Activated CD8-positive, alpha-beta memory T cell treated with anti-CD3 and anti-CD28 coated beads for 36 hours (primary cell): ENCODE measurements around the gene PLA2G4E. TPM values are rescaled to one million over a fixed set of nuclear protein-coding genes. Genes with fewer than 3 reads are reported as not detected.

Source experiments
- CTCF ChIA-PET: fragments of 350-600 bp; sonication (Branson Sonifier 250); formaldehyde crosslinking; loops from one replicate; lab custom pipeline; 2021; ENCODE audit warnings: antibody characterized with exemption; lab: Charles Lee
- POLR2A ChIA-PET: fragments of 350-600 bp; sonication (Branson Sonifier 250); formaldehyde crosslinking; loops from one replicate; lab custom pipeline; 2021; ENCODE audit warnings: antibody characterized with exemption; lab: Charles Lee
- total RNA-seq, 2 experiments: library from RNA; stranded (reverse); gene quantifications; one replicate each; pipeline ENCODE4 v1.2.3, GENCODE V29; 2021

The PLA2G4E gene
- total RNA-seq, 2 experiments from 2014 or later = not detected

DNA sequence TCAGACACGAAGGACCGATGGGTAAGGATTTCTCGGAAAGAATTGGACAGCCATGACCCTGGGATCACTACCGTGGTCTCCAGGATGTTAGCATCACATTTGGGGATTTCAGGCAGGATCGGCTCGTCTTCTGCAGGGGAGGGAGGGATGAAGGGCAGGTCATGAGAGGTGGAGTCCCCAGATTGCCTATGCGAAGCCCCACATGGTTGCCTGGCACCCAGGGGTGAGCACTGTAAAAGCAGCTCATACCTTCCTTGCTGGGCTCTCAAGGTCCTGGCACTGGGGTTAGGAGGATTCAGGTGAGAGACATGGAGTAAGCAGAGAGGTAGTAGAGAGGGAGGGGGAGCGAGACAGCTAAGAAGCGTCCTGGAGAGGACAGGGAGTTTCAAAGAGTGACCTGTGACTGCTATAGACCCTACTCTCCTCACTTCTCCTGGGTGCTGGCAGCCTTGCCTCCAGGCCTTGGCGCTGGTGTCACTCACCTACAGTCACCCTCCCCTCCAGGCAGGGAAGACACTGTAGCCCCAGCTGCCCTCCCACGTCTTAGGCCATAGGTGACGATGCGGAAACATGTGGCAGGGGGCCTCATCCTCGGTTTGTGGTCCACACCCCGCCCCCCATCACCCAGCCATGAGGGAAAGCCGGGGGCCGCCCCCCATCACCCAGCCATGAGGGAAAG, 33.5 kb downstream of the PLA2G4E start:
- POLR2A ChIA-PET = no interaction called here

DNA sequence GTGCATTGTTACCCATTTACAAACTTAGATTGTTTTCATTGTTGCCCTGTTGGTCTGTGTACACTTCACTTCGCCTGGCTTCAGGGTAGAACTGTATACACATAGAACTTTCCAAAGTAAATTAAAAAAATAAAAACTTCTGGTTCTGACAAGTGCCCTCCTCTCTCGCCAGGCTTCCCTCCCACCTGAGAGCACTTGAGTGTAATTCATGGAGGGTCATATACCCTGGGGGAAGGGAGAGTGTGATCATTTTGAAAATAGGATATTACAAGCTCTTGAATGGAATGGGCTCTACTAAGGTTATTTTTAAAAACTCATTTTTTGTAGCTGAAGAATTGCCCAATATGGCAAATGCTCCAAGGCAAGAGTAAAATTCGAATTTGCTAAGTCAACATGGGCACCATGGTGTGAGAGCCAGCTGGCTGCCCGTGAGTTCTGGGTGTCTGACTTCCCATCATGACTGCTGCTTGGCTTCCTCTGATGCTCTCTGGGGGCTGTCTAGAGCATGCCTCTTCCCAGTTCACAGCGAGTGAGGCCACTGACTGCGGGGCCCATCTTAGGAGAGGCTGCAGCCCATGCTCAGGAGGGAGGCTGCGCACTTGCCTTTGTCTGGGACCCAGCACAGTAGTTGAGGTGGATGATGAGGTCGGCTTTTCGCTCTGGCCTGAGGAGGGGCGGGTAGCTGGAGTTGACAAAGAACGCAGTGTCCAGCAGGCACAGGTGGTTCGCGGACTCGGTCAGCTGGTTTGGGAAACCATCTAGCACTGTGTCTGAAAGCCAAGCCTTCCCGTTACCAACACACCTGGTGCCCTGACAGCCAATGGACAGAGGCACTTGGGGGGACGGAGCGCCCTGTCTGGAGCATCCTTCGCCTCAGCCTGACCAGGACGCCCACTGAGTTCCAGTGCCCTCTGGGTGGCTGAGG, 35.3 kb downstream of the PLA2G4E start:
- ChIA-PET CTCF (interaction anchor here (0.9 to 1.5 kb wide), 2 partner anchors 72 to 99 kb away, joined by 3 to 8 read pairs; no protein-coding TSS in a partner anchor), POLR2A (no interaction called here)

More for the DNA sequence above, 33.5 kb downstream of the PLA2G4E start:
- CTCF ChIA-PET = interaction anchor here (1.9 to 3.8 kb wide), 2 partner anchors 75 to 97 kb away, joined by 6 to 29 read pairs; no protein-coding TSS in a partner anchor

DNA sequence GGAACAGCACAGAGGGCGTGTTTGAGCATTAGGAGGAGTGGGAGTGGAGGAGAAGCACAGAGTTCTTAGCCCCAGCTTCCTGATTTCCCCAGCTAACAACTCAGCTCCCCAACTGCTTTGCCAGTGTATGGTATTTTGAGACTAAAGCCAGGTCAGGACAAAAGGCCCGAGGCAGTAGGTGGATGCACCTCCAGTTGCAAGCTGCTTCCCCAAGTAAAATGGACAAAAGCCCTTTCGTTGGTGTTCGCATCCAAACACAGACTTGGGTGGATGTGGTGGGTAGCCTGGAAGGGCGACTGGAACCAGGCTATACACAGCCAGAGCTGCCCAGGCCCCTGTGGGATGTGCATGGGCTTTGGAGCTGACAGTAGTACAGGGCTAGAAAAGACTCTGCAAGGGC, 36.2 kb downstream of the PLA2G4E start:
- ChIA-PET CTCF (interaction anchor here (1.5 to 1.6 kb wide), 2 partner anchors 12 to 100 kb away, joined by 6 to 8 read pairs; partner anchors contain the start of gene EHD4), POLR2A (interaction anchor here (1.2 kb wide), 1 partner anchor 13 kb away, joined by 3 read pairs; the partner anchor contains the start of gene EHD4)

DNA sequence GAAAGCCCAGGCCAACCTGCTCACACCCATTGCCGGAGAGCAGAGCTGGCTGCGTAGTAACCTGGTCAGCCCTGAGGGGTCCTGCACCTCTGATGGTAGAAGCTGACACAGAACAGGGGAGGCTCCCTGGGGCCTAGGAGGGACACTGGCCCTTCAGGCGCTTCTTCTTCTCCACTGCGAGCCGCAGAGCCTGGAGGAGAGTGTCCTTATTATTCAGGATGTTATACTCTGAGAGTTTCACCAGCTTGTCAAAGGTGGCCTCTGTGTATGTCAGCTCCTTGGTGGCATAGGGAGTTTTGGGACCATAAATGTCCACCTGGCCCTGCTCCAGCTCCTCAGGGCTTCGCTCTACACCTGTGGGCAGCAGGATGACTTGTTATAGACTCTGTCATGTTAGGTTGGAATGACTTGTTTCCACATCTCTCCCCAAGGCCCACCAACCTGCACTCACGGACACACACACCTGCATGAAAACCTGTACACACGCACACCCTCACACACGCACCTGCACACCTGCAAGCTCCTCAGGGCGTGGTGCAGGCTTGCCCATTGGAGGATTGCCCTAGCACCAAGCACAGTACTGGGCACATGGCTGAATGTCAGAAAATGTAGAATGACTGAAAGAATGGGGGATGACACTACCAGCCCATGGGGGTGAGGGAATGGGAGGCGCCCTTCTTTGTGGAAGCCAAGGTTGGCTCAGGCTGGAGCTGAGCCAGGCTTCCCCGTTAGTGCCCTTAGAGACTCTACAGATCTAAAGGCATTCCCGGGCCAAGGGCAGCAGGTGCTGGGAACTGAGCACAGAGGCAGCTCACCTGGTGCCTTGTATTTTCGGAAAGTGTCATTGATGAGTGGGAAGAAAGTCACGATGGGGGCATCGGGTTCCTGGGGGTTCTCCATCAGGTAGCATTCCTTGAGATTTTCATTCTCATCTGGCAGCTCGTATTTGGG, 36.9 kb downstream of the PLA2G4E start:
- POLR2A ChIA-PET = interaction anchor here (1.2 kb wide), 1 partner anchor 12 kb away, joined by 3 read pairs; the partner anchor contains the start of gene EHD4

DNA sequence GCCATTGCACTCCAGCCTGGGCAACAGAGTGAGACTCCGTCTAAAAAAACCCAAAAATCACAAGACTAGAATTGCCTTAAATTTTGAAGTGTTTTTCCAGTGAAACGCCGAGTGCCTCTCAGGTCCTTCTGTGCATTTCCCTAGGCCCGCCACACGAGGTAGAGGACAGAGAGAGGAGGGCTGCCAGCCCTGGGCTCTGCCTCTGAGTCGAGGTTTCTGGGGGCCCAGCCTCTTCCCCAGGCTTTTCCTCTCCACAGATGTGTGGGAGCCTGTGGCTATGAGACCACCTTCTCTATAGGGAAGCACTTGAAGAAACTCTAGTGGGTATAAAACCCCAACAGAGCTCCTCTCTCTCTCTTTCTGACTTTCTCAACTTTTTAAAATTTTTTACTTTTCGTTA, 37.6 kb downstream of the PLA2G4E start:
- CTCF ChIA-PET = interaction anchor here (1.2 to 1.6 kb wide), 2 partner anchors 11 to 20 kb away, joined by 4 to 6 read pairs; partner anchors contain the start of gene EHD4
- POLR2A ChIA-PET = no interaction called here

More for the DNA sequence above, 36.9 kb downstream of the PLA2G4E start:
- CTCF ChIA-PET = interaction anchor here (1.2 to 1.6 kb wide), 2 partner anchors 12 to 20 kb away, joined by 4 to 6 read pairs; partner anchors contain the start of gene EHD4

GRCh38 chr15:41982133-41982930, 38.5 kb downstream of the PLA2G4E start:
- POLR2A ChIA-PET = no interaction called here
- CTCF ChIA-PET = interaction anchor here (0.8 to 1.2 kb wide), 4 partner anchors 9 to 75 kb away, joined by 3 to 4 read pairs (median 4); no protein-coding TSS in a partner anchor

DNA sequence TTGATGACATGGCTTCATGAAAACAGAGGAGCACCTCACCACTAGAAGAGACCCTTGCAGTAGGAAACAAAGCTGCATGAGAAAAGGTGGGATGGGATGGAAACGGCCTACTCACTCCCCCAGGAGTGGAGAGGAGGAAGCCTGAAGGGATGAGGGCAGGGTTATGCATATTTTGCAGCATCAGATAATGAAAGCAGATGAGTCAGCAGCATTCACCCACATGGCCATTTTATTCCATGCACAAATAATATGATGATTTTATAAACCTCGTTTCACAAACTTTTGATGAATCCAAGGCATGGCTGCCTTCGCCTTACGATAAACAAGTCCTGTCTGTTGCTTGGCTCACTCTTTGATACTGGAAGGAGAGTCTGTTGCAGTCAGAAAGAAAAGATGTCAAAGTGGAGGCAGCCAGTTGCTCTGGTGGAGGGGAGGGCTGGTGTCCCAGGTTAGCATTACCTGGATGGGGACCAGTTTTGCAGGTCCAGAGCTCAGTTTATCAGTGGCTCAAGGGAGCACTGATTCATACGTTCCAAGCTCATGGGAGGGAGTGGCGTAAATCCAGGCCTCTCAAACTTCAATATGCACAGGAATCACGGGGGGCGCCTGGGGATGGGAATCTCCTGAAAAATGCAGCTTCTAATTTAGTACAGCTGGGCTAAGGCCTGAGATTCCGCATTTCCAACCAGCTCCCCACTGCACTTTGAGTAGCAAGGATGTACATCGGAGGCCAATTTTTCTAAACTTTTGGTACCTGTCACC, 39.3 kb downstream of the PLA2G4E start:
- CTCF ChIA-PET = interaction anchor here (0.8 to 1.1 kb wide), 3 partner anchors 8 to 75 kb away, joined by 3 to 4 read pairs (median 3); no protein-coding TSS in a partner anchor
- POLR2A ChIA-PET = interaction anchor here (1.2 kb wide), 1 partner anchor 9 kb away, joined by 3 read pairs; the partner anchor contains the start of gene EHD4

DNA sequence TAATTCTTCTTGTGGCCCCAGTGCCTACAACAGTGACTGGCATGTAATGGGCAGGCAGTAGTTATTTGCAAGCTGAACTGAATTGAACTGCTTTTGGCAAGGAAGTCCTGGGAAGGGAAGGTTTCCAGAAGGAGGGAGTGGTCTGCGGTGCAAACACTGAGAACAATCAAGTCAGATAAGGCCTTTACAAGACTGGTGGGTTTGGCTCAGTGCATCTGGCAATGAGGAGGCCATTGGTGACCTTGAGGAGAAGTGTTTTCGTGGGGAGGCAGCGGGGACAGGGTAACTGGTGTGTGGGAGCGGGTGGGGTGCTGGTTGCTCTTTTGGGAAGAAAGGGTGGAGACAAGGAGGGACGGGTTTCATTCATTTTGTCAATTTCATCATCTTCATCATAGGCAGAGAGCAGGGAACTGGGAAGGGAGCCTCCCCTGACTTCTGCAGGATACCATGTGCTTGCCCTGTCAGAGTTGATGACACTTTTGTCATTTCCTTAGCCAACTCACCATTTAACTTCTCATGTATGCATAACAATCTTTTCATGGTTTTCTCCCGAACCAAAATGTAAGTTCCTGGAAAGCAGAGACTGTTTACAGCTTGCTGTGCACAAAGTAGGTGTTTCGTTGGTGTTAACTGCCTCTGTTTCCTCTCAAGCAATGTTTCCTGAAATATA, 40.1 kb downstream of the PLA2G4E start:
- ChIA-PET POLR2A (interaction anchor here (1.2 kb wide), 1 partner anchor 8 kb away, joined by 3 read pairs; the partner anchor contains the start of gene EHD4), CTCF (no interaction called here)

DNA sequence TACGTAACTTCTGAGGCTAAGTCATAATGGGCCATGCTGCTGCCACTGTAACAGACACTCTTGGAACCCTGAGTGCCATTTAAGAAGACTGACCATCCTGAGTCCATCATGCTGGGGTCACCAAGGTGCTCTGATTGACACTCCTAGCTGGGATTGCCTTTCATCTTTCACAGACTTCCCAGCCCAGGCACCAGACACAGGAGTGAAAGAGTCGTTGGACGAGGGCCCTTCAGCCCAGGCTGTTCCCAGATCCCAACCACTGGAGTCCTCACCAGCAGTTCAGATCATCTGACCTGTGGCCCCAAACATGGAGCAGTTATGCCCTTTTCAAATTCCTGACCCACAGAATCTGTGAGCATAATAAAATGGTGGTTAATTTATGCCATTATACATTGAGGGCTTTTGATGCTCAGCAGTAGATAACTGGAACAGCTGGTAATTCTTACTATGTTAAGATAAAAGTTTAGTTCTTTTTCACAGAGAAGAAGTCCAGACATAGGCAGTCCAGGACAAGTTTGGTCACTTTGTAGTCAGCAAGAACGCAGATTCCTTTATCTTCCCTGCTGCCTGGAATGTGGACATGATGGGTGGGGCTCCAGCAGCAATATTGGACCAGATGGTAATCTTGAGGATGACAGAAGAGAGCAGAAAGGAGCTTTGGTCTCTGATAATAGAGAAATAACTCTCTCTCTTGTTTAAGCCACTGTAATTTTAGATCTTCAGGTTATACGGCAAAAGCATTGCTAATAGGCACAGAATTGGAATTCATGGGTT, 41.2 kb downstream of the PLA2G4E start:
- CTCF ChIA-PET = no interaction called here
- POLR2A ChIA-PET = no interaction called here

DNA sequence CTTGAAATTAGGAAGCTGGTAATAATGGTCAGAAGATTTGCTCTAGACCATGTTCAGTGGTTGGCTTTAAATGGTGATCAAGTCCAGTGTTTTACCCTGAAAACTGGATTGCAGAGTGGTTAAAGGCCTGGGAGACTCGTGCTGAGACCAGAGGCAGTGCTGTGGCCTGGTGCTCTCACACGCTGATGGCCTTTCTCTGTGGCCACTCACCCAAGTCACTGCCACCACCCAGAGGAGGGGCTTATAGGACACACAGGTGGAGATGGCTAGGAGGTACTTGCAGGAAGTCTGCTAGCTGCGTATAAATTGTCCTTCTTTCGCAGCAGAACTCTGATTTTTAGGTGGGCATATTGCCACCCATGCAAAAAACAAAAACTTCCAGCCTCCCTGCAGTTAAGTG, 42.3 kb downstream of the PLA2G4E start:
- POLR2A ChIA-PET = no interaction called here
- CTCF ChIA-PET = interaction anchor here (0.5 to 1.4 kb wide), 2 partner anchors 11 to 358 kb away, joined by 3 to 4 read pairs; no protein-coding TSS in a partner anchor

DNA sequence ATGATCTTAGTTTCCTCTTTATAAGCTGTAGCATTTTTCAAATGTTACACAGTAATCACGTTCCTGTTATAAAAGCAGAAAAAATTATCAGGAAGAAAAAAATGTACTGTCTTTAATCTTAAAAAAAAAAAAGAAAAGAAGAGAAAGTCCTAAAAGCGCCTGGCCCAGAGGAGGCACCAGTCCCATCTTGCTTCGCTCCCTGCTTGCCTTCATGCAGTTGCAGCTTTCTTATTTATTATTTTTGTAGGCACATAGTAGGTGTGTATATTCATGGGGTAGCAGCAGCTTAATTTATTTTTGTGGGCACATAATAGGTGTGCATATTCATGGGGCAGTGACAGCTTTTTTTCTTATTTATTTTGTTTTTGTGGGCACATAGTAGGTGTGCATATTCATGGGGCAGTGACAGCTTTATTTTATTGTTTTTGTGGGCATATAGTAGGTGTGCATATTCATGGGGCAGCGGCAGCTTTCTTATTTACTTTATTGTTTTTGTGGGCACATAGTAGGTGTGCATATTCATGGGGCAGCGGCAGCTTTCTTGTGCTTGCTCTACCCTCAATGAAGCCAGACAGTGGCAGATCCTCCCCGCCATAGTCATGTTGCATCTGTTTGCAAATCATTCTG, 43.0 kb downstream of the PLA2G4E start:
- POLR2A ChIA-PET = no interaction called here

GRCh38 chr15:41975669-41976068, 45.2 kb downstream of the PLA2G4E start:
- POLR2A ChIA-PET = no interaction called here
- CTCF ChIA-PET = no interaction called here

More for the DNA sequence above, 43.0 kb downstream of the PLA2G4E start:
- CTCF ChIA-PET = interaction anchor here (0.5 to 1.7 kb wide), 3 partner anchors 11 to 358 kb away, joined by 3 to 4 read pairs (median 3); no protein-coding TSS in a partner anchor

GRCh38 chr15:41974041-41974440, 46.8 kb downstream of the PLA2G4E start:
- CTCF ChIA-PET = interaction anchor here (5.9 kb wide), 1 partner anchor 37 kb away, joined by 55 read pairs; no protein-coding TSS in a partner anchor
- POLR2A ChIA-PET = no interaction called here
